CD4-positive, alpha-beta T cell treated with Interleukin-6 for 4 hours (primary cell): ENCODE data around the gene RHBDF2.
A peak's percentile ranks its signal among the peaks of the same experiment; 100 is the strongest.

Experiments used
- DNase-seq: peaks from one replicate; pipeline ENCODE4 v3.0.0-alpha.2; 2020; ENCODE audit warnings: mixed read lengths

Gene RHBDF2

DNA sequence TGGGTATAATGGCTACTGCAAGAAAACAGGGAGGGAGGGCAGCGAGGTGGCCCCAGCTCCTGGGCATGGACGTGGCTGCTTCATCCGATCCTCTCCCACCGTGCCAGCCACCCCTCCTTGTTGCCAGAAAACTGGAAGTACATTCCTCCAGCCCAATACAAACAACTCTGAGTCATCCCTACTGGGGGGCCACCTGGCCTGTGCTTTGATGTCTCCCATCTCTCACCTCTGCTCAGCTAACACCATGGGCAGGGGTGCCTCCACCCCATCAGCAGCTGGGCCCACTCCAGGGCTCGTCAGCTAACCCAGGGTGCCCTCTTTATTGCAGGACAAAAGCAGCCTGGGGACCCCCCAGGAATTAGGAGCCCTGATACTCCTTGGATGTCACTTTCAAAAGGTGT lies 2.0 kb downstream of the RHBDF2 start:
- no peak for DNase-seq

GRCh38 chr17:76498876-76499251 lies 2.4 kb downstream of the RHBDF2 start:
- no peak for DNase-seq

GRCh38 chr17:76497979-76498875 lies 3.0 kb downstream of the RHBDF2 start:
- no peak for DNase-seq

DNA sequence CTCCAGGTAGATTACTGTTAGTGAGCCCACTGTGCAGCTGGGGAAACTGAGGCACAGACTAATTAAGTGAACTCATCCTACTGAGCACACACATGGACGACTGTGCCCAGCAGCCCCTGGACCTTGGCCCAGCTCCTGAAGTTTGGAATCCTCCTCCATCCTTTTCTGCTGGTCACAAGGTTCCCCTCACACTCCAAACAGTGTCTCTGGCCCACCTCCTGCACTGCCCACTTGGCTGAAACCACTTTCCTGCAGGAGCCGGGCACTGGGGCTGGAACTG lies 3.6 kb downstream of the RHBDF2 start:
- no peak for DNase-seq

GRCh38 chr17:76496464-76496863 lies 4.8 kb downstream of the RHBDF2 start:
- DNase-seq, result no peak

DNA sequence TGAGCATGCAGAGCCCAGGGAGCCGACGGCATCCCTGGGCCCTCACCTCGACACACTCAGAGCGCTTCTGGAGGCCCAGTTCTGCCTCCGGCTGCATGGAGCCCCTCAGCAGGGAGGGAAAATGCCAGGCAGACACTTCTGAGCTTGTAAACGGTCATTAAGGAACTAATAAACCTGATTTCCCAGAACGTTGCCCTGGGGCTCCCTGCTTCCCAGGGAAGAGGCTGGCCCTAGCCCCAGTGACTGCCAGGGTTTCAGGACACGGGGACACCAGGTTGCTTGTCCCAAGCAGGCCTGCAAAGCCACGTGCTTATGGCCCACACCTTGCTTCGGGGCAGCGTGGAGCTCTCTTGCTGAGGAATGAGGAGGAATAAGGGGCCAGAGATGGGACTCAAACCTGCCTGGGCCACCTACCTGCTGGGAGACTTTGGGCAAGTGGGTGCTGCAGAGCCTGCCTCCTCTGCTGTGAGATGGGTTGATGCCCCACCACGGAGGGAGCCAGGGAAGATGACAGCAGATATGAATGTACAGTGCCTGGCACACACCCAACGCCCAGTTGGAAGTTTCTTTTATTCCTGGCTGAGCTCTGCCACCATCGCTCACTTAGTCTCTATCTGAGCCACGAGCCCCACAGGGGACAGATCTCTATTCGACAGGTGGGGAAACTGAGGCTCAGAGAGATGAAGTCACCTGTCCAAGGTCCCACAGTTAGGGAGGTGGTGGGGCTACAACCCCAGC lies 5.4 kb downstream of the RHBDF2 start:
- no peak for DNase-seq

DNA sequence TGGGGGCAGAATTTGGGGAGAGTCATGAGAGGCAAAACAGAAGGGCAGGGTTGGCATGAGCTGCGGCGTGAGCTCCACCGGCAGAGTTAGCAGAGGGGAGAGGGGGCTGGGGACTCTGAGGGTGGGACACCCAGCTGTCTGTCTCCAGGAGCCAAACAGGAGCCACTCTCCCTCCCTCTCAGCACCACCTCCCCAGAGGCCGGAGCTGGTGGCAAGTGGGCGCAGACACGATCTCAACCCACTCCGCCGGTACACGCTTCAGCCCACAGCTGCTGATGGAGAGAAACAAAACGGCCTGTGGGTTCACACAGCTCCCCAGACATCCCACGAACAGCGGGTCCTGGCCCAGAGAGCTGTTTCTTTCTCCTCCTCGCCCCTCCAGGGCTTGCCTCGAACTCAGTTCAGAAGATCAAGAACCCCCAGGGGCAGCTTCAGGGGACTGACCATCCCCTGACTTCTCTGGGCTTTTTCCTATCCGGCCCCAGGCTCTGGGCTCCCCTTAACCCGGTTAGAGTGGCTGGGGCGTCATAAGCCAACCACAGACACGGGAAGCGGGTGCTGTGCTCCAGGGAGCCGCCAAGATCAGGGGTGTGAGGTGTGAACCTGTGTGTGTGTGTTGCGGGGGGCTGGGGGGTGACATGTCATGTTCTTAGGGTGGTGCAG lies 7.6 kb downstream of the RHBDF2 start:
- DNase-seq, result peak; percentile 43

GRCh38 chr17:76492989-76493501 lies 8.2 kb downstream of the RHBDF2 start:
- DNase-seq, result peak; percentile 47

DNA sequence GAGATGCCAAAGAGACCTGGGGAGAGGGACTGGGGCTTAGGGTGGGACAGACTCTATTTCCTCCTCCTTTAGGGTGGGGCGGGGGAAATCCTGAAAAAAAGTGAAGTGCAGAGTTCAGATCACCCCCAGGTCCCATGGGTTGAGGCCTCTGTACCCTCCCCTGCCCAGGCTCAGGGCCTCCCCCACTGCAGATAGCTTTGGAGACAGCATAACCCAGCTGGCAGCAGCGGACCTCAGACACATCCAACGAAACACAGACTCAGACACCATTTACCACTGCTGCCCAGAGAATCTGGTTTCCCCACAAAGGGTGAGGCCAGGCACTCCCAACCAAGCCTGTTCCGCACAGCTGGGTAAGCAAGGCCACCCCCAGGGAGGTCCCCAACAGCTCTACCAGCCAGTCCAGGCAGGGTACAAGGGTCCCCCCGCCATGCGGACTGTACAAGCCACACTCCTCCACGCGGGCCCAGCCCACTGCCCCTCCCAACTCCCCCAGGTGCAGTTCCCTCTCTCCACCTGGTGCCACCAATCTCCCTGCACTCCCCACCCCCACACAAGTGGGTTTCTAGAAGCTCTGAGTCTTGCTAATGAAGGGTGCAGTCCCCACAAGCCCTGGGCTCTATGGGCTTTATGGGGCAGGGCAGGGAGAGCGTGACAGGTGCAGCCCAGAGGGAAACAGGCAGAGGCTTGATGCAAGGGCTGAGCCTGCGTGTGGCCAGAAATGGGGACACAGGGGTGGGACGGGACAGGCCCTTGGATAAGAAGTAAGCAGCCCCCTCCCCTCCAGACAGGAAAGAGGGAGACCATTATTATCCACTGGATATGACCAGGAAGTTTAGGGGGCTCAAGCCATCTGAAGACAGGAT lies 8.9 kb downstream of the RHBDF2 start:
- DNase-seq, result no peak

DNA sequence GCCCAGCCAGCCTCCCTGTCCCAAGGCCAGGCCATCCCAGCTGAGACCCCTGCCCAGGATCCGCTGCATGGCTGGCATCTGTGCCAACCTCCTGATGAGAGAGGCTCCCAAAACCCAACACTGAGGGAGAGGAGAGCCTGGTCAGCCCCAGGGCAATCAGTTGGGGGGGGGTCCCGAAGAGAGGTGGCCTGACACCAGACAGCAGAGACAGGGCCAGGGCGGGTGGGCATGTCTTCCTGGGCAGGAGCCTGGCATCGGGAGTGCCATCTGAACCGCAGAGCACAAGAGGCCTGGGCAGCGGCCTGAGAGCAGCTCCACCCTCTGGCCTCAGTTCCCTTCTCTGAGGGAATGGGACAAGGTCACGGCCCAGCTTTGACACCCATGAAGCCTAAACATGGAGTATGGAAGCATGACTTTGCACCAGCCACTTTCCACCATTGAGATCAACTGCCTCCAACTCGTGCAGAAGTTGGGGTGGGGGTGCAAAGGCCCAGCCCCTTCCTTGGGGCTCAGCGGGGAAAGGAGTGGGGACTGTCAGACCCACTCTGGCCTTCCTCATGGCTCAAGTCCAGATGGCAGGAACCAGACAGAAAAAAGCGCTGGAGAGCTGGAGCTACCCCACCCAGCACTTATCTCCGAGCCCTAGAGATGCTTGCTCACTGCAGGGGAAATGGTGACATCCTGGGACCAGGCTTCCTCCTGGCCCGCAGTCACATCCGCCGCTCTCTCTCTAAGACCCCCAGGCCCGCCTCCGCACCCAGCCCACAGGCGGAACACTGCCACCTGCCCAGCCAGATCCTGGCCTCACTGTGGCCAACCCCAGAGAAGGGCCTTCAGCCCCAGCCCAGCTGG lies 9.7 kb downstream of the RHBDF2 start:
- peak; percentile 22 for DNase-seq

GRCh38 chr17:76490112-76490710 lies 11.0 kb downstream of the RHBDF2 start:
- DNase-seq, result no peak

DNA sequence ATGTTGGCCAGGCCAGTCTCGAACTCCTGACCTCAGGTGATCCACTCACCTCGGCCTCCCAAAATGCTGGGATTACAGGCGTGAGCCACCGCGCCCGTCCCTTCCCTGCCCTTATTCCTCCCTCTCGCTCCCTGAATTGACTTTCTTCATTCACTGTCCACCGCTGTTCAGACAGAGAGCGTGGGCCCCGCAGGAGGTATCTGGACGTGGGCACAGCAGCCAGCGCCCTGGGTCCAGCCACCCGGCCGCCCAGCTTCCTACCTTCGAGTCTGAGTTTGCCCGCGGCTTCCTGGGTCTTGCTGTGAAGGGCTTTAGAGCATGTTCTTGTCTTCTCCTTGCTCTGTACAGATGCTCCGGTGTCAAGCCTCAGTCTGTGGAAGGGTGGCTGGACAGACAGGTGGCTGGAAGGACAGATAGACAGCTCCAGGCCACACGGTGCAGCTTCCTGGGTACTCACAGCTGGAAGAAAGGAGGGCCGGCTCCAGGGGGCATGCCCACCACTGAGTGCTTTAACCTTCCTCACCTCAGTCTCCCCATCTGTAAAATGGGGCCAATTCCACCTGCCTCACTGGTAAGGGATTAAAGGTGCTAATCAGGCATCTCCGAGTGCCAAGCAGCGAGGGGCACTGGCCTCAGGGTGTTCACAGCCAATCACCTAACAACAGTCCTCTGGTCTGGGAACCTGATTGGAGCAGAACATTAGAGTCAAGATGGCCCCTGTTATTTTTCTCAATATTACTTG lies 13.6 kb downstream of the RHBDF2 start:
- no peak for DNase-seq

DNA sequence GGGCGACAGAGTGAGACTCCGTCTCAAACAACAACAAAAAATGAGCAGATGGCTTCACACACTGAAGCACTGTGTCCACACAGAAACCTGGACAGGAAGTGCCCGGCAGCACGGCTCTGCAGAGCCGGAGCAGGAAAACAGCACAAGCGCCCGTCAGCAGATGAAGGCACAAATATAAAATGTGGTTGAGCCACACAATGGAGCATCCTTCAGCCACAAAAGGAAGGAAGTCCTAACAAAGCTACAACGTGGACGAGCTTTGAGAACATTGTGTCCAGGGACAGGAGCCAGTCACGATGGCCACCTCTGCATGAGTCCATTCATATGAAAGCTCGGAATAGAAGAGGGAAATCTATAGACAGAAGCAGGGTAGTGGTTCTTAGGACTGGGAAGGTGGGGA lies 15.7 kb downstream of the RHBDF2 start:
- DNase-seq, result no peak

GRCh38 chr17:76484228-76484725 lies 16.9 kb downstream of the RHBDF2 start:
- no peak for DNase-seq

GRCh38 chr17:76481071-76481655 lies 20.1 kb downstream of the RHBDF2 start:
- DNase-seq, result no peak

GRCh38 chr17:76480632-76481031 lies 20.6 kb downstream of the RHBDF2 start:
- DNase-seq, result no peak

DNA sequence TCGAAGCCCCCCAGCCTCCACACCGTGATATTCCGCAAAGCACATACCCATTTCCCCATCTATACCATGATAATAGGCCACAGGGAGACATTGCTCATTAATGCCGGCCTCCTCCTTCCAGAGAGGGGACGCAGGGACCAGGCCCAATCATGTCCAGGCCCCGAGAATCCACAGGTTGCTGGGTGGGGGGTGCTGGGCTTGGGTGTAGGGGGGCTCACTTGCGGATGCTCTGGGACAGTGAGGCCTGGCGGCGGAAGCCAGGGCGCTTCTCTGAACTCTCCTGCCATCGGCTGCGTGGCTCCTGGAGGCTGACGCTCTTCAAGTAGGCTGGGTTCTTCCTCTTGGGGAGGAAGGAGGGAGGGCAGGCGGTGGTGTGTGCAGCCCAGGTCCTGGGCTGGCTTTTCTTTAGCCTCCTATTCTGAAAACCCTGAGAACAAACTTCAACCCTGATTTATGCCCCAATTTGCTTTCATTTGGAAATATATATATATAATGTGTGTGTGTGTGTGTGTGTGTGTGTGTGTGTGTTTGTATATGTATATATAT lies 21.6 kb downstream of the RHBDF2 start:
- DNase-seq, result no peak

- DNase-seq, result no peak
Observed at GRCh38 chr17:76478730-76479514, 22.3 kb downstream of the RHBDF2 start.

GRCh38 chr17:76478097-76478496 lies 23.1 kb downstream of the RHBDF2 start:
- DNase-seq, result no peak
